GM12873 (cell line): ENCODE data around the gene KDM4F.
A peak's percentile ranks its signal among the peaks of the same experiment; 100 is the strongest.

ENCODE experiments used
- CTCF ChIP-seq: IDR thresholded peaks from 2 replicates; pipeline ENCODE4 v1.5.1; 2012; ENCODE audit warnings: low read depth, mild to moderate bottlenecking, moderate library complexity, low read length, control low read depth; ENCODE audit not compliant: insufficient read depth; ENCODE audit errors: missing control alignments

The KDM4F gene

GRCh38 chr11:95086151-95086550 is 36.9 kb downstream of the KDM4F start:
- no peak for TF ChIP-seq CTCF

GRCh38 chr11:95086836-95087570 is 37.8 kb downstream of the KDM4F start:
- no peak for TF ChIP-seq CTCF

- TF ChIP-seq CTCF: no peak
Measured at GRCh38 chr11:95088946-95089619, 39.9 kb downstream of the KDM4F start.

- no peak for TF ChIP-seq CTCF
Measured at GRCh38 chr11:95089620-95090542, 40.7 kb downstream of the KDM4F start, which contains the start of gene ENDOD1. Gene ENDOD1 (plus strand): TSS chr11:95089846. CDS start chr11:95089928, 82 bp downstream.

- no peak for TF ChIP-seq CTCF
Measured at GRCh38 chr11:95091663-95092180, 42.5 kb downstream of the KDM4F start.

GRCh38 chr11:95092549-95093324 is 43.5 kb downstream of the KDM4F start:
- TF ChIP-seq CTCF: peak; percentile 78
